ENCODE data around the gene LYVE1. TPM values are rescaled to one million over a fixed set of nuclear protein-coding genes. Genes with fewer than 3 reads are reported as not detected.

The LYVE1 gene
- total RNA-seq, 1 experiment from 2014 or later = 0.31 TPM

DNA sequence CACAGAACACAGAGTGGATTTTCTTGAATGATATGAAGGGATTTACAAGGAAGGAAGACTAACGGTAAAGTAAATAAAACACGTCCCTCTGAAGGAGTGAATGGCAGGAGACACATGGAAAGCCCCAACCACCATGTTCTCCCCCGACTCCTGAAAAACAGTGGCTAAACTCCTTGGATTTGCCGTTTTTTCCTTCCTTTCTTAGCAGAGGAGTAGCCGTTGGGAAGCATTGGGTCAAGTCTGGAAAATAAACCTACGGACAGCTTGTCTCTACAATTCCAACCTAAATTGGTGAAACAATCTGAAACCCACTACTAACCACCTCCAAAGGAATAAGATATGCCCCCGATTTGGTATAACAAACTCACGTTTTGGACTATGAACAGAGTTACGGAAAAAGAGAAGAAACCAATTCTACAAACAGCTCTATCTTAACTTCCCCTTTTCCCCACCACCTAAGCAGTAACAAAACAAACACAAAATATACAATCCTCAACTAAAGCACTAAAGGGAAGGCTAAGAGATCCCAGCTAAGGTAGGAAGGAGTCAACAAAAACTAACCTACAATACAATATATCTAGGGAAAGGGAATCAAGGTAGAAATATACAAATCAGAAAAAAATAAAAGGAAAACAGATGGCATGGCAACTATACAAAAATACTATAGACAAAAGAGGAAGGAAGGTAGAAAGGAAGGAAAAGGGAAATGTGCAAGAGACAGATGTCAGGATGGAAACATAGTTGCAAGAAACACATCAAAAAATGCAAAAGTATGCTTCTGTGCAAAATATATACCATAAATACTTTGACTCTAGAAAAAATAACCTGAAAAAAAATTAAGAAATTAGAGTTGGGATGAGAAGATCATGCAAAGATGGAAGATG lies 43.8 kb upstream of the LYVE1 start:
- no peaks in the 10 kb centered on the region; the same call in 1 of the 2 replicates for H3K36me3 ChIP-seq (ENCODE audit: control insufficient read depth, insufficient read depth, low read length)
- H3K4me1 ChIP-seq (ENCODE audit: control insufficient read depth, insufficient read depth, low read length) = no peaks in the 10 kb centered on the region
- BruUV-seq (replicated peaks) = no TSS peak
- in situ Hi-C loops (cut with HindIII; ENCODE audit: low pct_unique_long_range_greater_than_20kb, low sequenced_read_pairs) = no loop called here
- DNase-seq (ENCODE audit: low read depth, low spot score) (no peak), ATAC-seq (no peak)
- TF ChIP-seq REST (IDR thresholded peaks at IDR 0.05; ENCODE audit: insufficient read depth in 1 of 2, low read depth in 2 of 2, low read length in 1 of 2) = no peak
- TF ChIP-seq TCF7L2 (IDR thresholded peaks at IDR 0.05; ENCODE audit: low read depth, low read length) = no peak
- no peak for TF ChIP-seq CTCF (IDR thresholded peaks at IDR 0.05)
- TF ChIP-seq POLR2AphosphoS5 (IDR thresholded peaks at IDR 0.05; ENCODE audit: low read depth, low read length) = no peak
- TF ChIP-seq SIN3A (IDR thresholded peaks at IDR 0.05; ENCODE audit: borderline replicate concordance, insufficient read depth, low read depth, low read length) = no peak
- CTCF ChIA-PET = interaction anchor here (0.6 kb wide), 1 partner anchor 307 kb away, joined by 5 read pairs; the partner anchor contains the start of gene ADM
- intact Hi-C loops (cut with micrococcal nuclease; ENCODE audit: unreplicated experiment) = no loop called here
- H3K9me3 ChIP-seq (ENCODE audit: control insufficient read depth, insufficient read depth, low read depth, low read length) = no peaks in the 10 kb centered on the region
- no peak overlapping the region for H3K27ac ChIP-seq (ENCODE audit: low read length)
- H3K27me3 ChIP-seq (ENCODE audit: control insufficient read depth, insufficient read depth, low read length) = peaks cover 40% of the 10 kb centered on the region
- no peak overlapping the region for H3K4me3 ChIP-seq (ENCODE audit: low read depth in 2 of 2, low read length in 2 of 2)
- POLR2A ChIA-PET = interaction anchor here (0.6 kb wide), 1 partner anchor 24 kb away, joined by 8 read pairs; no protein-coding TSS in a partner anchor

GRCh38 chr11:10609636-10610035 lies 41.2 kb upstream of the LYVE1 start:
- H3K9me3 ChIP-seq (ENCODE audit: control insufficient read depth, insufficient read depth, low read depth, low read length) = no peaks in the 10 kb centered on the region
- CTCF ChIA-PET = no interaction called here
- no TSS peak for BruUV-seq (replicated peaks)
- POLR2A ChIA-PET = no interaction called here
- H3K27me3 ChIP-seq (ENCODE audit: control insufficient read depth, insufficient read depth, low read length) = peaks cover 49% of the 10 kb centered on the region
- in situ Hi-C loops (cut with HindIII; ENCODE audit: low pct_unique_long_range_greater_than_20kb, low sequenced_read_pairs) = no loop called here
- H3K4me3 ChIP-seq (ENCODE audit: low read depth in 2 of 2, low read length in 2 of 2) = no peak overlapping the region
- no peaks in the 10 kb centered on the region for H3K4me1 ChIP-seq (ENCODE audit: control insufficient read depth, insufficient read depth, low read length)
- DNase-seq (ENCODE audit: low read depth, low spot score) (no peak), ATAC-seq (no peak)
- intact Hi-C loops (cut with micrococcal nuclease; ENCODE audit: unreplicated experiment) = no loop called here
- no peaks in the 10 kb centered on the region; the same call in 1 of the 2 replicates for H3K36me3 ChIP-seq (ENCODE audit: control insufficient read depth, insufficient read depth, low read length)
- TF ChIP-seq TCF7L2 (IDR thresholded peaks at IDR 0.05; ENCODE audit: low read depth, low read length) (no peak), POLR2AphosphoS5 (IDR thresholded peaks at IDR 0.05; ENCODE audit: low read depth, low read length) (no peak), REST (IDR thresholded peaks at IDR 0.05; ENCODE audit: insufficient read depth in 1 of 2, low read depth in 2 of 2, low read length in 1 of 2) (no peak), CTCF (IDR thresholded peaks at IDR 0.05) (no peak), SIN3A (IDR thresholded peaks at IDR 0.05; ENCODE audit: borderline replicate concordance, insufficient read depth, low read depth, low read length) (no peak)
- no peak overlapping the region for H3K27ac ChIP-seq (ENCODE audit: low read length)
